GM23338 (cell line): ENCODE results near the gene AGAP2. TPM values are rescaled to one million over a fixed set of nuclear protein-coding genes. Genes with fewer than 3 reads are reported as not detected.

Experiments used
- ATAC-seq: fragments of 200-7000 bp; cut with Tn5 transposase; 3 replicates; pipeline ENCODE4 v1.9.1; 2020
- DNase-seq: peaks from one replicate; pipeline ENCODE4 v3.0.0-alpha.2; 2015; ENCODE audit warnings: low spot score
- H2AFZ ChIP-seq: fragments of 200-600 bp; sonication (generic); 2 replicates; pipeline ENCODE4 v1.8.0; 2016; ENCODE audit warnings: antibody characterized with exemption, mild to moderate bottlenecking, moderate library complexity
- H3F3A ChIP-seq: fragments of 200-600 bp; sonication (generic); replicated peaks from 2 replicates; pipeline ENCODE4 v1.8.0; 2017; ENCODE audit warnings: antibody characterized with exemption, mixed run types, low read depth
- H3K27ac ChIP-seq: fragments of 200-600 bp; sonication (generic); 2 replicates; pipeline ENCODE4 v1.6.1; 2016; ENCODE audit warnings: low read depth
- H3K27me3 ChIP-seq: fragments of 200-600 bp; sonication (generic); 2 replicates; pipeline ENCODE4 v1.8.0; 2016; ENCODE audit warnings: mild to moderate bottlenecking, mixed run types, moderate library complexity; ENCODE audit not compliant: insufficient read depth
- H3K36me3 ChIP-seq: fragments of 200-600 bp; sonication (generic); 2 replicates; pipeline ENCODE4 v1.8.0; 2016; ENCODE audit warnings: mild to moderate bottlenecking; ENCODE audit not compliant: insufficient read depth
- H3K4me1 ChIP-seq: fragments of 200-600 bp; sonication (generic); 2 replicates; pipeline ENCODE4 v1.8.0; 2016; ENCODE audit warnings: mild to moderate bottlenecking, moderate library complexity; ENCODE audit not compliant: insufficient read depth
- H3K4me2 ChIP-seq: fragments of 200-600 bp; sonication (generic); 2 replicates; pipeline ENCODE4 v1.7.1; 2017; ENCODE audit warnings: mixed run types
- H3K4me3 ChIP-seq: fragments of 200-600 bp; sonication (generic); 2 replicates; pipeline ENCODE4 v1.6.1; 2016; ENCODE audit warnings: mixed run types
- H3K79me2 ChIP-seq: fragments of 200-600 bp; sonication (generic); replicated peaks from 2 replicates; pipeline ENCODE4 v1.8.0; 2017; ENCODE audit warnings: mild to moderate bottlenecking; ENCODE audit not compliant: insufficient read depth
- H3K9me2 ChIP-seq: fragments of 200-600 bp; sonication (generic); 2 replicates; pipeline ENCODE4 v1.8.0; 2017; ENCODE audit not compliant: insufficient read depth
- H4K20me1 ChIP-seq: fragments of 200-600 bp; sonication (generic); replicated peaks from 2 replicates; pipeline ENCODE4 v1.8.0; 2017; ENCODE audit warnings: mild to moderate bottlenecking; ENCODE audit not compliant: insufficient read depth
- H3K27ac Mint-ChIP-seq: 2 replicates; pipeline ENCODE4 v1.8.0; 2020; ENCODE audit warnings: inconsistent platforms, mild to moderate bottlenecking, moderate library complexity, mixed read lengths
- H3K27me3 Mint-ChIP-seq: 3 replicates; pipeline ENCODE4 v1.8.0; 2022; ENCODE audit warnings: low read depth, mild to moderate bottlenecking, moderate library complexity, mixed read lengths, inconsistent platforms; ENCODE audit not compliant: insufficient read depth, poor library complexity
- H3K36me3 Mint-ChIP-seq: 3 replicates; pipeline ENCODE4 v1.8.0; 2021; ENCODE audit warnings: low read depth, mild to moderate bottlenecking, inconsistent platforms, moderate library complexity, mixed read lengths
- H3K4me1 Mint-ChIP-seq: 3 replicates; pipeline ENCODE4 v1.8.0; 2020; ENCODE audit warnings: mild to moderate bottlenecking, inconsistent platforms, mixed read lengths
- H3K4me3 Mint-ChIP-seq: 3 replicates; pipeline ENCODE4 v1.8.0; 2021; ENCODE audit warnings: moderate library complexity, mild to moderate bottlenecking, inconsistent platforms, mixed read lengths
- H3K9me3 Mint-ChIP-seq: 3 replicates; pipeline ENCODE4 v1.8.0; 2020; ENCODE audit warnings: moderate library complexity, mild to moderate bottlenecking, inconsistent platforms, mixed read lengths
- CREB1 ChIP-seq: fragments of 250-450 bp; sonication (Bioruptor Pico); IDR thresholded peaks from 2 replicates; pipeline ENCODE4 v1.5.0; 2020; ENCODE audit warnings: low read depth, mild to moderate bottlenecking, moderate library complexity
- CTCF ChIP-seq, 2 experiments: fragments of 200-600 bp in 1 of 2; sonication (generic) in 1 of 2; conservative IDR thresholded peaks; 2 replicates each; pipeline versions ENCODE4 v1.5.1 to v1.6.1; 2016 to 2017; ENCODE audit warnings: antibody characterized with exemption in 2 of 2, low read depth in 2 of 2, mild to moderate bottlenecking in 2 of 2, moderate library complexity in 1 of 2
- ETS1 ChIP-seq: IDR thresholded peaks from 2 replicates; pipeline ENCODE4 v1.6.1; 2016; ENCODE audit warnings: antibody characterized with exemption
- EZH2 ChIP-seq: fragments of 200-600 bp; sonication (generic); IDR thresholded peaks from one replicate; pipeline ENCODE4 v1.8.0; 2017; ENCODE audit warnings: antibody characterized with exemption, mild to moderate bottlenecking, low read depth; ENCODE audit not compliant: unreplicated experiment
- EZH2phosphoT487 ChIP-seq: fragments of 200-600 bp; sonication (generic); IDR thresholded peaks from one replicate; pipeline ENCODE4 v1.8.1; 2018; ENCODE audit warnings: antibody characterized with exemption; ENCODE audit not compliant: unreplicated experiment
- JUNB ChIP-seq: IDR thresholded peaks from one replicate; pipeline ENCODE4 v1.6.1; 2016; ENCODE audit warnings: antibody characterized with exemption; ENCODE audit not compliant: unreplicated experiment
- NANOG ChIP-seq: IDR thresholded peaks from 2 replicates; pipeline ENCODE4 v1.6.1; 2016; ENCODE audit warnings: antibody characterized with exemption, borderline replicate concordance
- POLR2AphosphoS5 ChIP-seq: IDR thresholded peaks from 2 replicates; pipeline ENCODE4 v1.6.1; 2016; ENCODE audit warnings: antibody characterized with exemption, low read depth
- STAT1 ChIP-seq: IDR thresholded peaks from one replicate; pipeline ENCODE4 v1.6.1; 2016; ENCODE audit warnings: antibody characterized with exemption; ENCODE audit not compliant: unreplicated experiment
- ZNF114 ChIP-seq: fragments of 250-450 bp; sonication (Bioruptor Pico); IDR thresholded peaks from 2 replicates; pipeline ENCODE4 v1.5.0; 2020; ENCODE audit warnings: mild to moderate bottlenecking, moderate library complexity
- ZNF331 ChIP-seq: fragments of 250-450 bp; sonication (Bioruptor Pico); IDR thresholded peaks from 2 replicates; pipeline ENCODE4 v1.5.0; 2020; ENCODE audit warnings: low read depth, mild to moderate bottlenecking, moderate library complexity
- polyA plus RNA-seq: library from polyadenylated mRNA; unstranded; fragments of >200 nt; fragmentation: Nextera tagmentation; extraction: Ambion mirVana; gene quantifications from 2 replicates; pipeline ENCODE4 v1.2.1, GENCODE V29; 2016
- total RNA-seq: library from RNA; depleted of rRNA; stranded (reverse); fragments of >200 nt; shearing (Covaris generic); gene quantifications from 2 replicates; pipeline ENCODE4 v1.2.3, GENCODE V29; 2014
- TF ChIP-seq, protein P1 (sequence below): IDR thresholded peaks from one replicate; pipeline ENCODE4 v1.6.1; 2018; ENCODE audit warnings: antibody characterized with exemption; ENCODE audit not compliant: unreplicated experiment
- TF ChIP-seq, protein P2 (sequence below): fragments of 250-450 bp; sonication (Bioruptor Pico); IDR thresholded peaks from 2 replicates; pipeline ENCODE4 v1.5.0; 2020; ENCODE audit warnings: mild to moderate bottlenecking, moderate library complexity

Gene AGAP2
- total and polyA plus RNA-seq, 2 experiments from 2014 or later, result 0.36 to 1.3 TPM

DNA sequence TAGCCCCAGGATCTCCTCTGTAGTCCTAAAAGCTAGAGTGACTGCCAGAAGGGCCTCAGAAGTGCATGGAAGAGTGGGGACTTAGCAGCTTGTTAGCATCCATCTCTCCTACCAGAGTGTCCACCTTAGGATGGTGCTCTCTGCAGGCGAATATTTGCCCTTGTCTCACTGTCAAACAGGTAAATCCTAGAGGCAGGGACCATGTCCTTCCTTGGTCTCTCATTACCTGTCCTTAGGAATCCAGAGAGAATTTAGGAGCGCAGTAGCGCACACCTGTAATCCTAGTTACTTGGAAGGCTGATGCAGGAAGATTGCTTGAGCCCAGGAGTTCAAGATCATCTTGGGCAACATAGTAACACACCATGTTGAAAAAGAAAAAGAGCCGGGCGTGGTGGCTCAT lies 21.4 kb downstream of the AGAP2 start:
- Histone ChIP-seq H3K79me2 (no peaks in the 10 kb centered on the region), H3K4me1 (no peaks in the 10 kb centered on the region), H3K27ac (no peak overlapping the region), H3K4me3 (no peak overlapping the region), H4K20me1 (no peaks in the 10 kb centered on the region), H3F3A (no peaks in the 10 kb centered on the region), H3K4me2 (no peak overlapping the region), H2AFZ (no peak overlapping the region), H3K27me3 (no peaks in the 10 kb centered on the region), H3K9me2 (no peaks in the 10 kb centered on the region), H3K36me3 (peaks cover 6% of the 10 kb centered on the region; the same call in 1 of the 2 replicates)
- no peak for DNase-seq
- ATAC-seq, result no peak
- Mint-ChIP-seq H3K9me3 (no peaks in the 10 kb centered on the region), H3K27me3 (peaks cover 3% of the 10 kb centered on the region), H3K27ac (no peak overlapping the region), H3K4me1 (no peaks in the 10 kb centered on the region; the same call in 2 of the 3 replicates), H3K36me3 (peaks cover 16% of the 10 kb centered on the region), H3K4me3 (no peak overlapping the region)
- TF ChIP-seq POLR2AphosphoS5, result no peak
- no peak for TF ChIP-seq EZH2phosphoT487
- TF ChIP-seq NANOG, result no peak
- TF ChIP-seq, protein P1, sequence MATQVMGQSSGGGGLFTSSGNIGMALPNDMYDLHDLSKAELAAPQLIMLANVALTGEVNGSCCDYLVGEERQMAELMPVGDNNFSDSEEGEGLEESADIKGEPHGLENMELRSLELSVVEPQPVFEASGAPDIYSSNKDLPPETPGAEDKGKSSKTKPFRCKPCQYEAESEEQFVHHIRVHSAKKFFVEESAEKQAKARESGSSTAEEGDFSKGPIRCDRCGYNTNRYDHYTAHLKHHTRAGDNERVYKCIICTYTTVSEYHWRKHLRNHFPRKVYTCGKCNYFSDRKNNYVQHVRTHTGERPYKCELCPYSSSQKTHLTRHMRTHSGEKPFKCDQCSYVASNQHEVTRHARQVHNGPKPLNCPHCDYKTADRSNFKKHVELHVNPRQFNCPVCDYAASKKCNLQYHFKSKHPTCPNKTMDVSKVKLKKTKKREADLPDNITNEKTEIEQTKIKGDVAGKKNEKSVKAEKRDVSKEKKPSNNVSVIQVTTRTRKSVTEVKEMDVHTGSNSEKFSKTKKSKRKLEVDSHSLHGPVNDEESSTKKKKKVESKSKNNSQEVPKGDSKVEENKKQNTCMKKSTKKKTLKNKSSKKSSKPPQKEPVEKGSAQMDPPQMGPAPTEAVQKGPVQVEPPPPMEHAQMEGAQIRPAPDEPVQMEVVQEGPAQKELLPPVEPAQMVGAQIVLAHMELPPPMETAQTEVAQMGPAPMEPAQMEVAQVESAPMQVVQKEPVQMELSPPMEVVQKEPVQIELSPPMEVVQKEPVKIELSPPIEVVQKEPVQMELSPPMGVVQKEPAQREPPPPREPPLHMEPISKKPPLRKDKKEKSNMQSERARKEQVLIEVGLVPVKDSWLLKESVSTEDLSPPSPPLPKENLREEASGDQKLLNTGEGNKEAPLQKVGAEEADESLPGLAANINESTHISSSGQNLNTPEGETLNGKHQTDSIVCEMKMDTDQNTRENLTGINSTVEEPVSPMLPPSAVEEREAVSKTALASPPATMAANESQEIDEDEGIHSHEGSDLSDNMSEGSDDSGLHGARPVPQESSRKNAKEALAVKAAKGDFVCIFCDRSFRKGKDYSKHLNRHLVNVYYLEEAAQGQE, result no peak
- TF ChIP-seq, protein P2, sequence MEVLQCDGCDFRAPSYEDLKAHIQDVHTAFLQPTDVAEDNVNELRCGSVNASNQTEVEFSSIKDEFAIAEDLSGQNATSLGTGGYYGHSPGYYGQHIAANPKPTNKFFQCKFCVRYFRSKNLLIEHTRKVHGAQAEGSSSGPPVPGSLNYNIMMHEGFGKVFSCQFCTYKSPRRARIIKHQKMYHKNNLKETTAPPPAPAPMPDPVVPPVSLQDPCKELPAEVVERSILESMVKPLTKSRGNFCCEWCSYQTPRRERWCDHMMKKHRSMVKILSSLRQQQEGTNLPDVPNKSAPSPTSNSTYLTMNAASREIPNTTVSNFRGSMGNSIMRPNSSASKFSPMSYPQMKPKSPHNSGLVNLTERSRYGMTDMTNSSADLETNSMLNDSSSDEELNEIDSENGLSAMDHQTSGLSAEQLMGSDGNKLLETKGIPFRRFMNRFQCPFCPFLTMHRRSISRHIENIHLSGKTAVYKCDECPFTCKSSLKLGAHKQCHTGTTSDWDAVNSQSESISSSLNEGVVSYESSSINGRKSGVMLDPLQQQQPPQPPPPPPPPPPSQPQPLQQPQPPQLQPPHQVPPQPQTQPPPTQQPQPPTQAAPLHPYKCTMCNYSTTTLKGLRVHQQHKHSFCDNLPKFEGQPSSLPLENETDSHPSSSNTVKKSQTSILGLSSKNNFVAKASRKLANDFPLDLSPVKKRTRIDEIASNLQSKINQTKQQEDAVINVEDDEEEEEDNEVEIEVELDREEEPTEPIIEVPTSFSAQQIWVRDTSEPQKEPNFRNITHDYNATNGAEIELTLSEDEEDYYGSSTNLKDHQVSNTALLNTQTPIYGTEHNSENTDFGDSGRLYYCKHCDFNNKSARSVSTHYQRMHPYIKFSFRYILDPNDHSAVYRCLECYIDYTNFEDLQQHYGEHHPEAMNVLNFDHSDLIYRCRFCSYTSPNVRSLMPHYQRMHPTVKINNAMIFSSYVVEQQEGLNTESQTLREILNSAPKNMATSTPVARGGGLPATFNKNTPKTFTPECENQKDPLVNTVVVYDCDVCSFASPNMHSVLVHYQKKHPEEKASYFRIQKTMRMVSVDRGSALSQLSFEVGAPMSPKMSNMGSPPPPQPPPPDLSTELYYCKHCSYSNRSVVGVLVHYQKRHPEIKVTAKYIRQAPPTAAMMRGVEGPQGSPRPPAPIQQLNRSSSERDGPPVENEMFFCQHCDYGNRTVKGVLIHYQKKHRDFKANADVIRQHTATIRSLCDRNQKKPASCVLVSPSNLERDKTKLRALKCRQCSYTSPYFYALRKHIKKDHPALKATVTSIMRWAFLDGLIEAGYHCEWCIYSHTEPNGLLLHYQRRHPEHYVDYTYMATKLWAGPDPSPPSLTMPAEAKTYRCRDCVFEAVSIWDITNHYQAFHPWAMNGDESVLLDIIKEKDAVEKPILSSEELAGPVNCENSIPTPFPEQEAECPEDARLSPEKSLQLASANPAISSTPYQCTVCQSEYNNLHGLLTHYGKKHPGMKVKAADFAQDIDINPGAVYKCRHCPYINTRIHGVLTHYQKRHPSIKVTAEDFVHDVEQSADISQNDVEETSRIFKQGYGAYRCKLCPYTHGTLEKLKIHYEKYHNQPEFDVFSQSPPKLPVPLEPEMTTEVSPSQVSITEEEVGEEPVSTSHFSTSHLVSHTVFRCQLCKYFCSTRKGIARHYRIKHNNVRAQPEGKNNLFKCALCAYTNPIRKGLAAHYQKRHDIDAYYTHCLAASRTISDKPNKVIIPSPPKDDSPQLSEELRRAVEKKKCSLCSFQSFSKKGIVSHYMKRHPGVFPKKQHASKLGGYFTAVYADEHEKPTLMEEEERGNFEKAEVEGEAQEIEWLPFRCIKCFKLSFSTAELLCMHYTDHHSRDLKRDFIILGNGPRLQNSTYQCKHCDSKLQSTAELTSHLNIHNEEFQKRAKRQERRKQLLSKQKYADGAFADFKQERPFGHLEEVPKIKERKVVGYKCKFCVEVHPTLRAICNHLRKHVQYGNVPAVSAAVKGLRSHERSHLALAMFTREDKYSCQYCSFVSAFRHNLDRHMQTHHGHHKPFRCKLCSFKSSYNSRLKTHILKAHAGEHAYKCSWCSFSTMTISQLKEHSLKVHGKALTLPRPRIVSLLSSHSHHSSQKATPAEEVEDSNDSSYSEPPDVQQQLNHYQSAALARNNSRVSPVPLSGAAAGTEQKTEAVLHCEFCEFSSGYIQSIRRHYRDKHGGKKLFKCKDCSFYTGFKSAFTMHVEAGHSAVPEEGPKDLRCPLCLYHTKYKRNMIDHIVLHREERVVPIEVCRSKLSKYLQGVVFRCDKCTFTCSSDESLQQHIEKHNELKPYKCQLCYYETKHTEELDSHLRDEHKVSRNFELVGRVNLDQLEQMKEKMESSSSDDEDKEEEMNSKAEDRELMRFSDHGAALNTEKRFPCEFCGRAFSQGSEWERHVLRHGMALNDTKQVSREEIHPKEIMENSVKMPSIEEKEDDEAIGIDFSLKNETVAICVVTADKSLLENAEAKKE, result no peak
- TF ChIP-seq STAT1, result no peak
- TF ChIP-seq ZNF114, result no peak
- no peak for TF ChIP-seq CTCF (conservative IDR thresholded peaks at IDR 0.05; ENCODE audit: low read depth in 2 of 2)
- no peak for TF ChIP-seq ZNF331 (CRISPR knock-in tag)
- TF ChIP-seq EZH2, result no peak
- TF ChIP-seq JUNB, result no peak
- no peak for TF ChIP-seq ETS1
- TF ChIP-seq CREB1 (CRISPR knock-in tag), result no peak
